NCI-H748 (cell line): ENCODE results near the gene TXNDC11.

ENCODE experiments used
- DNase-seq: peaks from one replicate; lab custom pipeline; 2025; ENCODE audit not compliant: unreplicated experiment; lab: John Stamatoyannopoulos, UW

The TXNDC11 gene

GRCh38 chr16:11632455-11632939 lies 110.2 kb downstream of the TXNDC11 start:
- DNase-seq: no peak

- no peak for DNase-seq
Observed at GRCh38 chr16:11631214-11631613, 111.4 kb downstream of the TXNDC11 start.

- DNase-seq: no peak
Observed at GRCh38 chr16:11630768-11631056, 111.9 kb downstream of the TXNDC11 start.

GRCh38 chr16:11630046-11630767 lies 112.5 kb downstream of the TXNDC11 start:
- no peak for DNase-seq
